ENCODE data around the gene ASTN2. TPM values are rescaled to one million over a fixed set of nuclear protein-coding genes. Genes with fewer than 3 reads are reported as not detected.

ASTN2 gene
- total RNA-seq, 1 experiment from 2014 or later, result 8.0 TPM

- no peaks in the 10 kb centered on the region for H3K9me3 ChIP-seq
- DNase-seq, result no peak
- no peaks in the 10 kb centered on the region for H3K27me3 ChIP-seq
- H3K4me3 ChIP-seq, result no peak overlapping the region
- no peaks in the 10 kb centered on the region for H3K36me3 ChIP-seq
Observed at GRCh38 chr9:116605060-116605459, 809.8 kb downstream of the ASTN2 start.

- H3K27me3 ChIP-seq, result no peaks in the 10 kb centered on the region
- no peaks in the 10 kb centered on the region for H3K36me3 ChIP-seq
- DNase-seq, result no peak
- no peak overlapping the region for H3K4me3 ChIP-seq
- no peaks in the 10 kb centered on the region for H3K9me3 ChIP-seq
Observed at GRCh38 chr9:116604251-116604650, 810.6 kb downstream of the ASTN2 start.

- H3K4me3 ChIP-seq, result no peak overlapping the region
- no peaks in the 10 kb centered on the region for H3K36me3 ChIP-seq
- H3K27me3 ChIP-seq, result no peaks in the 10 kb centered on the region
- DNase-seq, result no peak
- no peaks in the 10 kb centered on the region for H3K9me3 ChIP-seq
Observed at GRCh38 chr9:116599342-116599884, 815.4 kb downstream of the ASTN2 start.

GRCh38 chr9:116596646-116597045 lies 818.2 kb downstream of the ASTN2 start:
- DNase-seq, result no peak
- Histone ChIP-seq H3K9me3 (no peaks in the 10 kb centered on the region), H3K27me3 (no peaks in the 10 kb centered on the region), H3K36me3 (no peaks in the 10 kb centered on the region), H3K4me3 (no peak overlapping the region)

GRCh38 chr9:116594547-116594946 lies 820.3 kb downstream of the ASTN2 start:
- no peaks in the 10 kb centered on the region for H3K9me3 ChIP-seq
- H3K36me3 ChIP-seq, result no peaks in the 10 kb centered on the region
- DNase-seq, result peak; percentile 74
- no peak overlapping the region for H3K4me3 ChIP-seq
- H3K27me3 ChIP-seq, result no peaks in the 10 kb centered on the region

GRCh38 chr9:116592970-116593369 lies 821.9 kb downstream of the ASTN2 start:
- DNase-seq, result no peak
- peaks cover 9% of the 10 kb centered on the region for H3K9me3 ChIP-seq
- no peaks in the 10 kb centered on the region for H3K36me3 ChIP-seq
- no peaks in the 10 kb centered on the region for H3K27me3 ChIP-seq
- no peak overlapping the region for H3K4me3 ChIP-seq

- Histone ChIP-seq H3K27me3 (no peaks in the 10 kb centered on the region), H3K9me3 (peaks cover 9% of the 10 kb centered on the region), H3K4me3 (no peak overlapping the region), H3K36me3 (no peaks in the 10 kb centered on the region)
- no peak for DNase-seq
Observed at GRCh38 chr9:116589392-116590354, 825.2 kb downstream of the ASTN2 start.

- DNase-seq, result no peak
- Histone ChIP-seq H3K9me3 (peaks cover 9% of the 10 kb centered on the region), H3K36me3 (no peaks in the 10 kb centered on the region), H3K27me3 (no peaks in the 10 kb centered on the region), H3K4me3 (no peak overlapping the region)
Observed at GRCh38 chr9:116587919-116588318, 826.9 kb downstream of the ASTN2 start.

GRCh38 chr9:116585896-116586295 lies 829.0 kb downstream of the ASTN2 start:
- no peak for DNase-seq
- Histone ChIP-seq H3K4me3 (no peak overlapping the region), H3K27me3 (no peaks in the 10 kb centered on the region), H3K36me3 (no peaks in the 10 kb centered on the region), H3K9me3 (peaks cover 9% of the 10 kb centered on the region)

- Histone ChIP-seq H3K9me3 (peaks cover 9% of the 10 kb centered on the region), H3K36me3 (no peaks in the 10 kb centered on the region), H3K27me3 (no peaks in the 10 kb centered on the region)
Observed at GRCh38 chr9:116585204-116585603, 829.7 kb downstream of the ASTN2 start.

GRCh38 chr9:116580853-116581252 lies 834.0 kb downstream of the ASTN2 start:
- no peaks in the 10 kb centered on the region for H3K27me3 ChIP-seq
- H3K9me3 ChIP-seq, result no peaks in the 10 kb centered on the region
- H3K36me3 ChIP-seq, result no peaks in the 10 kb centered on the region
- no peak for DNase-seq
- no peak overlapping the region for H3K4me3 ChIP-seq

More at GRCh38 chr9:116585204-116585603, 829.7 kb downstream of the ASTN2 start:
- no peak overlapping the region for H3K4me3 ChIP-seq
- no peak for DNase-seq

GRCh38 chr9:116576386-116576785 lies 838.5 kb downstream of the ASTN2 start:
- H3K9me3 ChIP-seq, result no peaks in the 10 kb centered on the region
- DNase-seq, result no peak

GRCh38 chr9:116574027-116574679 lies 840.7 kb downstream of the ASTN2 start:
- DNase-seq, result no peak
- H3K27me3 ChIP-seq, result no peaks in the 10 kb centered on the region

More at GRCh38 chr9:116576386-116576785, 838.5 kb downstream of the ASTN2 start:
- no peaks in the 10 kb centered on the region for H3K27me3 ChIP-seq
- H3K36me3 ChIP-seq, result no peaks in the 10 kb centered on the region
- no peak overlapping the region for H3K4me3 ChIP-seq

GRCh38 chr9:116572095-116572748 lies 842.6 kb downstream of the ASTN2 start:
- Histone ChIP-seq H3K36me3 (no peaks in the 10 kb centered on the region), H3K4me3 (no peak overlapping the region)
- peak; percentile 76 for DNase-seq

More at GRCh38 chr9:116574027-116574679, 840.7 kb downstream of the ASTN2 start:
- no peak overlapping the region for H3K4me3 ChIP-seq
- H3K9me3 ChIP-seq, result no peaks in the 10 kb centered on the region
- H3K36me3 ChIP-seq, result no peaks in the 10 kb centered on the region

GRCh38 chr9:116569111-116569510 lies 845.7 kb downstream of the ASTN2 start:
- H3K27me3 ChIP-seq, result no peaks in the 10 kb centered on the region
- no peaks in the 10 kb centered on the region for H3K36me3 ChIP-seq
- H3K4me3 ChIP-seq, result no peak overlapping the region
- no peak for DNase-seq
- H3K9me3 ChIP-seq, result no peaks in the 10 kb centered on the region

More at GRCh38 chr9:116572095-116572748, 842.6 kb downstream of the ASTN2 start:
- Histone ChIP-seq H3K27me3 (no peaks in the 10 kb centered on the region), H3K9me3 (no peaks in the 10 kb centered on the region)

GRCh38 chr9:116566677-116567488 lies 848.0 kb downstream of the ASTN2 start:
- no peak overlapping the region for H3K4me3 ChIP-seq
- DNase-seq, result no peak
- H3K36me3 ChIP-seq, result no peaks in the 10 kb centered on the region
- H3K9me3 ChIP-seq, result no peaks in the 10 kb centered on the region
- no peaks in the 10 kb centered on the region for H3K27me3 ChIP-seq
